Measurements from ENCODE around the gene TRPM8. TPM values are rescaled to one million over a fixed set of nuclear protein-coding genes. Genes with fewer than 3 reads are reported as not detected.

Gene TRPM8
- total and polyA plus RNA-seq, 2 of the 13 experiments (the other 11 are each of a cell fraction or from before 2014, with no cell fraction given), result 0.12 TPM; not detected in 1

GRCh38 chr2:233976690-233977294, 59.6 kb downstream of the TRPM8 start (continued):
- TF ChIP-seq ZFYVE20 (CRISPR knock-in tag; IDR thresholded peaks at IDR 0.05; ENCODE audit: borderline replicate concordance, low read depth) (no peak), ZNF747 (CRISPR knock-in tag; IDR thresholded peaks at IDR 0.05; ENCODE audit: borderline replicate concordance) (peak; percentile 59; the same call in 1 of the 2 replicates), GMEB1 (CRISPR knock-in tag; IDR thresholded peaks at IDR 0.05; ENCODE audit: borderline replicate concordance) (0 out of 2 replicates have a peak, but pooled peaks have one; percentile 17), ARID5B (CRISPR knock-in tag; IDR thresholded peaks at IDR 0.05) (0 out of 2 replicates have a peak, but pooled peaks have one; percentile 16), SP140L (CRISPR knock-in tag; IDR thresholded peaks at IDR 0.05; ENCODE audit: borderline replicate concordance) (0 out of 2 replicates have a peak, but pooled peaks have one; percentile 45), LCORL (IDR thresholded peaks at IDR 0.05) (no peak), LCORL (CRISPR knock-in tag; IDR thresholded peaks at IDR 0.05) (0 out of 2 replicates have a peak, but pooled peaks have one; percentile 51), ZBED4 (CRISPR knock-in tag; IDR thresholded peaks at IDR 0.05; ENCODE audit: borderline replicate concordance) (peak; percentile 32; the same call in 1 of the 2 replicates), POGK (CRISPR knock-in tag; conservative IDR thresholded peaks at IDR 0.05) (0 out of 2 replicates have a peak, but pooled peaks have one; percentile 54), STAG1 (CRISPR knock-in tag; IDR thresholded peaks at IDR 0.05) (peak; percentile 86), RAD21 (CRISPR knock-in tag; IDR thresholded peaks at IDR 0.05) (peak; percentile 74), ZNF775 (CRISPR knock-in tag; IDR thresholded peaks at IDR 0.05; ENCODE audit: borderline replicate concordance) (no peak), TCF7 (IDR thresholded peaks at IDR 0.05; ENCODE audit: low read depth) (peak; percentile 23; the same call in 1 of the 2 replicates), ZNF616 (CRISPR knock-in tag; IDR thresholded peaks at IDR 0.05; ENCODE audit: low read depth) (no peak)
- TF ChIP-seq, protein P1, sequence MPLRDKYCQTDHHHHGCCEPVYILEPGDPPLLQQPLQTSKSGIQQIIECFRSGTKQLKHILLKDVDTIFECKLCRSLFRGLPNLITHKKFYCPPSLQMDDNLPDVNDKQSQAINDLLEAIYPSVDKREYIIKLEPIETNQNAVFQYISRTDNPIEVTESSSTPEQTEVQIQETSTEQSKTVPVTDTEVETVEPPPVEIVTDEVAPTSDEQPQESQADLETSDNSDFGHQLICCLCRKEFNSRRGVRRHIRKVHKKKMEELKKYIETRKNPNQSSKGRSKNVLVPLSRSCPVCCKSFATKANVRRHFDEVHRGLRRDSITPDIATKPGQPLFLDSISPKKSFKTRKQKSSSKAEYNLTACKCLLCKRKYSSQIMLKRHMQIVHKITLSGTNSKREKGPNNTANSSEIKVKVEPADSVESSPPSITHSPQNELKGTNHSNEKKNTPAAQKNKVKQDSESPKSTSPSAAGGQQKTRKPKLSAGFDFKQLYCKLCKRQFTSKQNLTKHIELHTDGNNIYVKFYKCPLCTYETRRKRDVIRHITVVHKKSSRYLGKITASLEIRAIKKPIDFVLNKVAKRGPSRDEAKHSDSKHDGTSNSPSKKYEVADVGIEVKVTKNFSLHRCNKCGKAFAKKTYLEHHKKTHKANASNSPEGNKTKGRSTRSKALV (CRISPR knock-in tag; IDR thresholded peaks at IDR 0.05), result no peak
